Skeletal muscle tissue (tissue), 4 donors: ENCODE results near the gene IL26. TPM values are rescaled to one million over a fixed set of nuclear protein-coding genes. Genes with fewer than 3 reads are reported as not detected.

ENCODE experiments used
- H3K27ac ChIP-seq: one replicate; pipeline ENCODE4 v1.7.0; 2013; ENCODE audit warnings: mild to moderate bottlenecking, low read depth, low read length, inconsistent platforms
- H3K27me3 ChIP-seq, 3 donors: one replicate each; pipeline ENCODE4 v1.7.0; 2013; ENCODE audit warnings: low read length in 3 of 3; ENCODE audit not compliant: control insufficient read depth in 3 of 3, insufficient read depth in 3 of 3
- H3K36me3 ChIP-seq, 3 donors: one replicate each; pipeline ENCODE4 v1.7.0; 2013; ENCODE audit warnings: low read length in 3 of 3; ENCODE audit not compliant: control insufficient read depth in 3 of 3, insufficient read depth in 3 of 3
- H3K4me1 ChIP-seq, 3 donors: one replicate each; pipeline ENCODE4 v1.7.0; 2013; ENCODE audit warnings: low read length in 3 of 3, mild to moderate bottlenecking in 3 of 3; ENCODE audit not compliant: control insufficient read depth in 3 of 3, insufficient read depth in 3 of 3
- H3K4me3 ChIP-seq, 3 donors: one replicate each; pipeline ENCODE4 v1.7.0; 2013; ENCODE audit warnings: low read length in 3 of 3
- H3K9ac ChIP-seq, 3 donors: one replicate each; pipeline ENCODE4 v1.7.0; 2013; ENCODE audit warnings: low read length in 3 of 3, mild to moderate bottlenecking in 3 of 3, moderate library complexity in 2 of 3, low read depth in 1 of 3
- H3K9me3 ChIP-seq, 3 donors: one replicate each; pipeline ENCODE4 v1.7.0; 2013; ENCODE audit warnings: low read length in 3 of 3; ENCODE audit not compliant: control insufficient read depth in 3 of 3
- total RNA-seq: library from RNA; depleted of rRNA; stranded (reverse); fragments of >200 nt; gene quantifications from one replicate; pipeline ENCODE4 v1.2.3, GENCODE V29; 2014
- donor health status: Osteomylitis.

IL26 gene
- not detected for total RNA-seq

GRCh38 chr12:68225576-68226476, at the start of gene IL26:
IL26 (minus strand) TSS chr12:68225810; CDS start chr12:68225756, 54 bp downstream.
- Histone ChIP-seq H3K9ac (no peak within 1 kb of the TSS), H3K27me3 (no peaks in the 10 kb centered on the region), H3K36me3 (no peaks in the 10 kb centered on the region), H3K27ac (no peak within 1 kb of the TSS), H3K4me1 (peaks cover 0 to 2% (median 0%) of the 10 kb centered on the region in 3 donors), H3K4me3 (no peak within 1 kb of the TSS), H3K9me3 (no peaks in the 10 kb centered on the region)

GRCh38 chr12:68272732-68273131, 47.1 kb upstream of the IL26 start:
- Histone ChIP-seq H3K9me3 (no peaks in the 10 kb centered on the region), H3K4me1 (no peaks in the 10 kb centered on the region), H3K36me3 (no peaks in the 10 kb centered on the region), H3K4me3 (no peak overlapping the region), H3K27me3 (no peaks in the 10 kb centered on the region), H3K27ac (no peak overlapping the region), H3K9ac (no peak overlapping the region)

GRCh38 chr12:68271346-68271745, 45.7 kb upstream of the IL26 start:
- Histone ChIP-seq H3K9ac (no peak overlapping the region), H3K4me3 (no peak overlapping the region), H3K4me1 (no peaks in the 10 kb centered on the region), H3K27me3 (no peaks in the 10 kb centered on the region), H3K27ac (no peak overlapping the region), H3K36me3 (no peaks in the 10 kb centered on the region), H3K9me3 (no peaks in the 10 kb centered on the region)

- Histone ChIP-seq H3K27ac (no peak overlapping the region), H3K27me3 (no peaks in the 10 kb centered on the region), H3K9me3 (no peaks in the 10 kb centered on the region), H3K4me1 (no peaks in the 10 kb centered on the region), H3K4me3 (no peak overlapping the region), H3K9ac (no peak overlapping the region), H3K36me3 (no peaks in the 10 kb centered on the region)
Measured at GRCh38 chr12:68270358-68270757, 44.7 kb upstream of the IL26 start.

- Histone ChIP-seq H3K4me1 (no peaks in the 10 kb centered on the region), H3K9me3 (no peaks in the 10 kb centered on the region), H3K36me3 (no peaks in the 10 kb centered on the region), H3K27ac (no peak overlapping the region), H3K27me3 (no peaks in the 10 kb centered on the region), H3K4me3 (no peak overlapping the region), H3K9ac (no peak overlapping the region)
Measured at GRCh38 chr12:68269779-68270178, 44.2 kb upstream of the IL26 start.

GRCh38 chr12:68268967-68269366, 43.4 kb upstream of the IL26 start:
- Histone ChIP-seq H3K27me3 (no peaks in the 10 kb centered on the region), H3K36me3 (no peaks in the 10 kb centered on the region)

GRCh38 chr12:68267892-68268396, 42.3 kb upstream of the IL26 start:
- Histone ChIP-seq H3K27me3 (no peaks in the 10 kb centered on the region), H3K36me3 (no peaks in the 10 kb centered on the region), H3K27ac (no peak overlapping the region), H3K4me3 (no peak overlapping the region), H3K4me1 (no peaks in the 10 kb centered on the region), H3K9me3 (no peaks in the 10 kb centered on the region), H3K9ac (no peak overlapping the region)

More at GRCh38 chr12:68268967-68269366, 43.4 kb upstream of the IL26 start:
- Histone ChIP-seq H3K4me1 (no peaks in the 10 kb centered on the region), H3K9ac (no peak overlapping the region), H3K9me3 (no peaks in the 10 kb centered on the region), H3K4me3 (no peak overlapping the region), H3K27ac (no peak overlapping the region)

GRCh38 chr12:68264857-68265256, 39.2 kb upstream of the IL26 start:
- H3K9me3 ChIP-seq = no peaks in the 10 kb centered on the region
- no peak overlapping the region for H3K27ac ChIP-seq
- H3K4me3 ChIP-seq = no peak overlapping the region
- H3K9ac ChIP-seq = no peak overlapping the region
- H3K4me1 ChIP-seq = no peaks in the 10 kb centered on the region
- H3K36me3 ChIP-seq = no peaks in the 10 kb centered on the region
- H3K27me3 ChIP-seq = no peaks in the 10 kb centered on the region

- no peaks in the 10 kb centered on the region for H3K36me3 ChIP-seq
Measured at GRCh38 chr12:68264158-68264855, 38.7 kb upstream of the IL26 start.

GRCh38 chr12:68263366-68263765, 37.8 kb upstream of the IL26 start:
- H3K36me3 ChIP-seq = no peaks in the 10 kb centered on the region
- H3K9me3 ChIP-seq = no peaks in the 10 kb centered on the region
- H3K4me1 ChIP-seq = no peaks in the 10 kb centered on the region
- no peak overlapping the region for H3K27ac ChIP-seq
- H3K27me3 ChIP-seq = no peaks in the 10 kb centered on the region
- H3K9ac ChIP-seq = no peak overlapping the region
- no peak overlapping the region for H3K4me3 ChIP-seq

More at GRCh38 chr12:68264158-68264855, 38.7 kb upstream of the IL26 start:
- no peak overlapping the region for H3K9ac ChIP-seq
- H3K4me1 ChIP-seq = no peaks in the 10 kb centered on the region
- no peaks in the 10 kb centered on the region for H3K27me3 ChIP-seq
- no peak overlapping the region for H3K4me3 ChIP-seq
- no peak overlapping the region for H3K27ac ChIP-seq
- no peaks in the 10 kb centered on the region for H3K9me3 ChIP-seq
